Vagina (tissue), 2 donors: ENCODE results near the gene ANKFN1.

Source experiments
- POLR2A ChIP-seq, 2 donors: fragments of 450-650 bp; IDR thresholded peaks; one replicate each; pipeline ENCODE4 v1.6.1; 2017; ENCODE audit warnings: antibody characterized with exemption in 2 of 2, mild to moderate bottlenecking in 2 of 2, moderate library complexity in 2 of 2
- POLR2AphosphoS5 ChIP-seq, 2 donors: sonication (generic); formaldehyde crosslinking; IDR thresholded peaks; one replicate each; pipeline ENCODE4 v1.9.0; 2017; ENCODE audit warnings: antibody characterized with exemption in 2 of 2, mild to moderate bottlenecking in 2 of 2, low read depth in 1 of 2; ENCODE audit not compliant: insufficient read depth in 1 of 2
- TF ChIP-seq, protein P1 (sequence below), 3 experiments: fragments of 450-650 bp in 2 of 3; fragments of 200-600 bp in 1 of 3; sonication (generic) in 1 of 3; IDR thresholded peaks; one replicate each; pipeline ENCODE4 v1.5.1; 2017 to 2019; ENCODE audit warnings: antibody characterized with exemption in 3 of 3, mild to moderate bottlenecking in 2 of 3, moderate library complexity in 2 of 3

DNA sequence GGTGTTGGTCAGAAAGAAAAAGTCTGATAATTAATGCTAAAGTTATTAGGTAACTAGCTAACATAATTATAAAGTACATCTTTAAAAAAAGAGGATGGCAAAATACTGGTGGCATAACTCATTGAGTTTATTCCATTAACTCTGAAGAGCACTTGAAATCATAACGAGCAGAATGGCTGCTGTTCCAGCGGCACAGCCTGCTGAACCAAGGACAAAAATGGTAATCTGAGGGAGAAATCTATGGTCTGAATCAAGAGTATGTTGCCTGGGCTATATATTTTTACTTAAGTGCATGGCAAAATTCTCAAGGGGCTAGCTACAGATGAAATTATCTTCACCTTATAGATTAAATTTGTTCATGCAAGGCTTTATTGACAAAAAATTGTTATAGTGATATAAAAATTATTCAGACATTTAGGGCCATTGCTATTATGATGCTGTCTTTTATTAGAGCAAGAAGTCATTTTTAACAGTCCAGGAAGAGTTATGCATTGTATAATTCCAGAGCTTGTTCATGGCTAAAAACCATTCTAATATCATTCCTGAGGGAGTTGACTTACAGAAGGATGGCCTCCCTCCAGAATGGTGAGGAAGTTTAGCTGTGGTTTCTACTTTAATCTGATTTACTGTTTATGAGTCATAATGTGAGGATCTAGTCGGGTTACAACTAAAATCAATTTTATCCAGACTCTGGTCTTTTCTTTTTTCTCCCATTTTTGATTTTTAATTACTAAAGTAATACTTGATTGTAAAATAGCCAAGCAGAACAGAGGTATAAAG, 41.4 kb upstream of the ANKFN1 start:
- TF ChIP-seq, protein P1, sequence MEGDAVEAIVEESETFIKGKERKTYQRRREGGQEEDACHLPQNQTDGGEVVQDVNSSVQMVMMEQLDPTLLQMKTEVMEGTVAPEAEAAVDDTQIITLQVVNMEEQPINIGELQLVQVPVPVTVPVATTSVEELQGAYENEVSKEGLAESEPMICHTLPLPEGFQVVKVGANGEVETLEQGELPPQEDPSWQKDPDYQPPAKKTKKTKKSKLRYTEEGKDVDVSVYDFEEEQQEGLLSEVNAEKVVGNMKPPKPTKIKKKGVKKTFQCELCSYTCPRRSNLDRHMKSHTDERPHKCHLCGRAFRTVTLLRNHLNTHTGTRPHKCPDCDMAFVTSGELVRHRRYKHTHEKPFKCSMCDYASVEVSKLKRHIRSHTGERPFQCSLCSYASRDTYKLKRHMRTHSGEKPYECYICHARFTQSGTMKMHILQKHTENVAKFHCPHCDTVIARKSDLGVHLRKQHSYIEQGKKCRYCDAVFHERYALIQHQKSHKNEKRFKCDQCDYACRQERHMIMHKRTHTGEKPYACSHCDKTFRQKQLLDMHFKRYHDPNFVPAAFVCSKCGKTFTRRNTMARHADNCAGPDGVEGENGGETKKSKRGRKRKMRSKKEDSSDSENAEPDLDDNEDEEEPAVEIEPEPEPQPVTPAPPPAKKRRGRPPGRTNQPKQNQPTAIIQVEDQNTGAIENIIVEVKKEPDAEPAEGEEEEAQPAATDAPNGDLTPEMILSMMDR (IDR thresholded peaks at IDR 0.05), result no peak
- TF ChIP-seq POLR2AphosphoS5 (IDR thresholded peaks at IDR 0.05; ENCODE audit: insufficient read depth in 1 of 2, low read depth in 1 of 2), result no peak
- no peak for TF ChIP-seq POLR2A (IDR thresholded peaks at IDR 0.05)
